Right lobe of liver (tissue), 4 donors: Measurements from ENCODE around the gene UQCR10.

Experiments
- CTCF ChIP-seq, 4 donors: fragments of 200-600 bp in 3 of 4; fragments of 450-650 bp in 1 of 4; IDR thresholded peaks; one replicate each; pipeline versions ENCODE4 v1.5.1 to v1.8.0; 2016 to 2022; ENCODE audit warnings: antibody characterized with exemption in 4 of 4, mild to moderate bottlenecking in 2 of 4
- POLR2A ChIP-seq: fragments of 450-650 bp; IDR thresholded peaks from one replicate; pipeline ENCODE4 v1.6.1; 2017; ENCODE audit warnings: antibody characterized with exemption, mild to moderate bottlenecking
- donor health status: DM: no; HTN: no; CAD: no.
- donor health status: DM: no; HTN: no; CAD: no.
- donor health status: DM: no; HTN: yes; CAD: no.

GRCh38 chr22:29734406-29734805 is 32.8 kb upstream of the UQCR10 start:
- TF ChIP-seq CTCF (IDR thresholded peaks at IDR 0.05) = no peak
- no peak for TF ChIP-seq POLR2A
